OCI-LY3 (cell line): Measurements from ENCODE around the gene UCKL1.

Experiments
- CTCF ChIP-seq: fragments of 200-600, 300-600 bp; sonication (generic); IDR thresholded peaks from 2 replicates; pipeline ENCODE4 v1.5.1; 2014; ENCODE audit warnings: antibody characterized with exemption, low read length, low read depth
- EZH2phosphoT487 ChIP-seq: fragments of 200-600 bp; shearing (Covaris generic); IDR thresholded peaks from 2 replicates; pipeline ENCODE4 v1.6.1; 2018; ENCODE audit warnings: antibody characterized with exemption, mixed run types, low read depth

DNA sequence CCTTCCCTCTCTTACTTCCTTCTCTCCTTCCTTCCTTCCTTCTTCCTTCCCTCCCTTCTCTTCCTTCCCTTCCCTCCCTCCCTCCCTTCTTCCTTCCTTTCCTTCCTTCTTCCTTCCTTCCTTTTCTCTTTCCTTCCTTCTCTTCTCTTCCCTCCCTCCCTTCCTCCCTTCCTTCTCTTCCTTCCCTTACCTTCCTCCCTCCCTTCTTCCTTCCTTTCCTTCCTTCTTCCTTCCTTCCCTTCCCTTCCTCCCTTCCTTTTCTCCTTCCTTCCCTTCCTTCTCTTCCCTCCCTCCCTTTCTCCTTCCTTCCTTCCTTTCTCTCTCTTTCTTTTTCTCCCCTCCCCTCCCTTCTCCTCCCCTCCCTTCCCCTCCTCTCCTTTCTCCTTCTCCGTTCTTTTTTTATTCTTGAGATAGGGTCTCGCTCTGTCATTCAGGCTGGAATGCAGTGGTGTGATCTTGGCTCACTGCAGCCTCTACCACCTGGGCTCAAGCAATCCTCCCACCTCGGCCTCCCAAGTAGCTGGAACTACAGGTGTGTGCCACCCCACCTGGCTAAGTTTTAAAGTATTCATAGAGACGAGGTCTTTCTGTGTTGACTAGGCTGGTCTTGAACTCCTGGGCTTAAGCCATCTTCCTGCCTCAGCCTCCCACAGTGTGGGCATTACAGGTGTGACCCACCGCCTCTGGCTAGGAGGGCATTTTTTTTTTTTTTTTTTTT is 14.7 kb upstream of the UCKL1 start:
- TF ChIP-seq CTCF (no peak), EZH2phosphoT487 (no peak)
